Measurements from ENCODE around the gene ARL6IP4. TPM values are rescaled to one million over a fixed set of nuclear protein-coding genes. Genes with fewer than 3 reads are reported as not detected.

The ARL6IP4 gene
- total RNA-seq, 4 donors from 2014 or later: 123 to 175 (median 156) TPM

- Histone ChIP-seq H3K9me3 (no peaks in the 10 kb centered on the region), H3K27me3 (no peaks in the 10 kb centered on the region), H3K4me3 (peak overlapping the region; percentile 85 to 100 (median 91)), H3K36me3 (no peaks in the 10 kb centered on the region), H3K27ac (peak overlapping the region; percentile 96 to 100 (median 98)), H3K4me1 (peaks cover 24 to 37% of the 10 kb centered on the region in 2 donors)
- intact Hi-C loops (cut with DNase I; ENCODE audit: low total_unique reads): loop anchor here (2.0 to 10.0 kb wide), 3 partner anchors 78 to 390 kb away; partner anchors contain the start of genes MPHOSPH9, MTRFR, SBNO1 and VPS37B
- TF ChIP-seq CTCF (IDR thresholded peaks at IDR 0.05 in 4 of 5, conservative IDR thresholded peaks at IDR 0.05 in 1 of 5): peak in 1 of 5 experiments; percentile 12
- TF ChIP-seq POLR2A (IDR thresholded peaks at IDR 0.05): no peak
- DNase-seq (peak; percentile 97), ATAC-seq (peak; percentile 97 to 98)
- in situ Hi-C loops (cut with MboI; ENCODE audit: low sequenced_read_pairs in 4 of 4): loop anchor here in 1 of 4 donors (10.0 kb wide), 1 partner anchor 260 kb away; the partner anchor contains the start of genes MPHOSPH9 and MTRFR
Observed at GRCh38 chr12:122974274-122974891, 6.1 kb upstream of the ARL6IP4 start.

- Histone ChIP-seq H3K27me3 (no peaks in the 10 kb centered on the region), H3K27ac (peak within 1 kb of the TSS; percentile 96 to 100 (median 98)), H3K4me1 (peaks cover 32 to 44% of the 10 kb centered on the region in 2 donors), H3K9me3 (no peaks in the 10 kb centered on the region), H3K36me3 (no peaks in the 10 kb centered on the region), H3K4me3 (peak within 1 kb of the TSS; percentile 85 to 100 (median 91))
- intact Hi-C loops (cut with DNase I; ENCODE audit: low total_unique reads): loop anchor here (2.0 to 10.0 kb wide), 4 partner anchors 78 to 390 kb away; partner anchors contain the start of genes MPHOSPH9, MTRFR, PITPNM2 and SBNO1
- TF ChIP-seq CTCF (IDR thresholded peaks at IDR 0.05 in 4 of 5, conservative IDR thresholded peaks at IDR 0.05 in 1 of 5): peak in 1 of 5 experiments; percentile 3
- peak; percentile 29 to 32 for TF ChIP-seq POLR2A (IDR thresholded peaks at IDR 0.05)
- peak; percentile 88 to 93 for ATAC-seq
- peak; percentile 78 to 88 for DNase-seq
- in situ Hi-C loops (cut with MboI; ENCODE audit: low sequenced_read_pairs in 4 of 4): loop anchor here in 1 of 4 donors (10.0 kb wide), 1 partner anchor 260 kb away; the partner anchor contains the start of genes MPHOSPH9 and MTRFR
Observed at GRCh38 chr12:122974892-122975789, 5.3 kb upstream of the ARL6IP4 start, which contains the start of gene OGFOD2. OGFOD2 (plus strand) TSS chr12:122975244; CDS start chr12:122975252, 8 bp downstream.

- intact Hi-C loops (cut with DNase I; ENCODE audit: low total_unique reads): loop anchor here (2.0 to 10.0 kb wide), 4 partner anchors 79 to 389 kb away; partner anchors contain the start of genes MPHOSPH9, MTRFR, PITPNM2 and SBNO1
- H3K4me1 ChIP-seq: peaks cover 33 to 46% of the 10 kb centered on the region in 2 donors
- H3K4me3 ChIP-seq: peak overlapping the region; percentile 85 to 100 (median 91)
- peak overlapping the region; percentile 96 to 100 (median 98) for H3K27ac ChIP-seq
- H3K27me3 ChIP-seq: no peaks in the 10 kb centered on the region
- ATAC-seq: no peak
- no peak for DNase-seq
- H3K9me3 ChIP-seq: no peaks in the 10 kb centered on the region
- in situ Hi-C loops (cut with MboI; ENCODE audit: low sequenced_read_pairs in 4 of 4): loop anchor here in 1 of 4 donors (10.0 kb wide), 1 partner anchor 259 kb away; the partner anchor contains the start of genes MPHOSPH9 and MTRFR
- H3K36me3 ChIP-seq: no peaks in the 10 kb centered on the region
- TF ChIP-seq POLR2A (IDR thresholded peaks at IDR 0.05) (no peak), CTCF (IDR thresholded peaks at IDR 0.05 in 4 of 5, conservative IDR thresholded peaks at IDR 0.05 in 1 of 5) (no peak)
Observed at GRCh38 chr12:122975790-122976647, 4.5 kb upstream of the ARL6IP4 start.

- peak overlapping the region in 2 of 4 donors; percentile 32 to 98 for H3K27ac ChIP-seq
- H3K36me3 ChIP-seq: no peaks in the 10 kb centered on the region
- no peaks in the 10 kb centered on the region for H3K27me3 ChIP-seq
- no peaks in the 10 kb centered on the region for H3K9me3 ChIP-seq
- in situ Hi-C loops (cut with MboI; ENCODE audit: low sequenced_read_pairs in 4 of 4): loop anchor here in 1 of 4 donors (10.0 kb wide), 1 partner anchor 258 kb away; the partner anchor contains the start of genes MPHOSPH9 and MTRFR
- peak overlapping the region in 3 of 4 donors; percentile 17 to 100 (median 88) for H3K4me3 ChIP-seq
- no peak for DNase-seq
- intact Hi-C loops (cut with DNase I; ENCODE audit: low total_unique reads): loop anchor here (5.0 to 10.0 kb wide), 2 partner anchors 176 to 388 kb away; partner anchors contain the start of genes PITPNM2 and SBNO1
- ATAC-seq: no peak
- peaks cover 37 to 51% of the 10 kb centered on the region in 2 donors for H3K4me1 ChIP-seq
- TF ChIP-seq POLR2A (IDR thresholded peaks at IDR 0.05): no peak
- TF ChIP-seq CTCF (IDR thresholded peaks at IDR 0.05 in 4 of 5, conservative IDR thresholded peaks at IDR 0.05 in 1 of 5): no peak
Observed at GRCh38 chr12:122976648-122976975, 3.9 kb upstream of the ARL6IP4 start.
